Activated CD8-positive, alpha-beta T cell treated with anti-CD3 and anti-CD28 coated beads for 36 hours (primary cell): ENCODE results near the gene PLCB4. TPM values are rescaled to one million over a fixed set of nuclear protein-coding genes. Genes with fewer than 3 reads are reported as not detected.

Experiments
- ATAC-seq: fragments of 200-7000 bp; cut with Tn5 transposase; one replicate; pipeline ENCODE4 v1.10.0; 2021; ENCODE audit warnings: mild to moderate bottlenecking, moderate library complexity
- CTCF ChIA-PET: fragments of 350-600 bp; sonication (Branson Sonifier 250); formaldehyde crosslinking; loops from one replicate; lab custom pipeline; 2021; ENCODE audit warnings: antibody characterized with exemption; lab: Charles Lee
- POLR2A ChIA-PET: fragments of 350-600 bp; sonication (Branson Sonifier 250); formaldehyde crosslinking; loops from one replicate; lab custom pipeline; 2021; ENCODE audit warnings: antibody characterized with exemption; lab: Charles Lee
- DNase-seq: peaks from one replicate; pipeline ENCODE4 v3.0.0-alpha.2; 2020
- H3K27ac Mint-ChIP-seq: one replicate; pipeline ENCODE4 v1.8.0; 2021; ENCODE audit warnings: mild to moderate bottlenecking, mixed read lengths
- H3K27me3 Mint-ChIP-seq: one replicate; pipeline ENCODE4 v1.8.0; 2021; ENCODE audit warnings: mixed read lengths
- H3K36me3 Mint-ChIP-seq: one replicate; pipeline ENCODE4 v1.8.0; 2021; ENCODE audit warnings: low read depth, mixed read lengths
- H3K4me1 Mint-ChIP-seq: one replicate; pipeline ENCODE4 v1.8.0; 2021; ENCODE audit warnings: low read depth, mixed read lengths
- H3K4me3 Mint-ChIP-seq: one replicate; pipeline ENCODE4 v1.8.0; 2021; ENCODE audit warnings: mild to moderate bottlenecking, moderate library complexity, mixed read lengths
- H3K9me3 Mint-ChIP-seq: one replicate; pipeline ENCODE4 v1.8.0; 2021; ENCODE audit warnings: mixed read lengths
- CTCF ChIP-seq: fragments of 200-600 bp; IDR thresholded peaks from one replicate; pipeline ENCODE4 v1.8.0; 2022; ENCODE audit warnings: antibody characterized with exemption, mild to moderate bottlenecking
- intact Hi-C: fragments of 100-400 bp; cut with micrococcal nuclease; formaldehyde crosslinking; loops from one replicate; pipeline ENCODE4 v1.10.0; 2022
- total RNA-seq, 2 experiments: library from RNA; stranded (reverse); gene quantifications; one replicate each; pipeline ENCODE4 v1.2.3, GENCODE V29; 2021

Gene PLCB4
- total RNA-seq, 2 experiments from 2014 or later: not detected

GRCh38 chr20:9359561-9360308 is 290.8 kb downstream of the PLCB4 start:
- Mint-ChIP-seq H3K36me3 (no peaks in the 10 kb centered on the region), H3K4me3 (no peak overlapping the region), H3K9me3 (no peaks in the 10 kb centered on the region), H3K27me3 (peaks cover 1% of the 10 kb centered on the region), H3K4me1 (no peaks in the 10 kb centered on the region), H3K27ac (no peak overlapping the region)
- CTCF ChIA-PET: interaction anchor here (1.8 kb wide), 1 partner anchor 14 kb away, joined by 5 read pairs; no protein-coding TSS in a partner anchor
- intact Hi-C loops: no loop called here
- TF ChIP-seq CTCF: no peak
- ATAC-seq: no peak
- POLR2A ChIA-PET: no interaction called here
- peak; percentile 6 for DNase-seq

- Mint-ChIP-seq H3K27ac (no peak overlapping the region), H3K27me3 (peaks cover 1% of the 10 kb centered on the region), H3K4me1 (no peaks in the 10 kb centered on the region), H3K9me3 (no peaks in the 10 kb centered on the region), H3K4me3 (no peak overlapping the region), H3K36me3 (no peaks in the 10 kb centered on the region)
- intact Hi-C loops: no loop called here
- POLR2A ChIA-PET: no interaction called here
- TF ChIP-seq CTCF: no peak
- DNase-seq (no peak), ATAC-seq (no peak)
- CTCF ChIA-PET: interaction anchor here (1.8 kb wide), 1 partner anchor 14 kb away, joined by 5 read pairs; no protein-coding TSS in a partner anchor
These were observed 291.5 kb downstream of the PLCB4 start for GRCh38 chr20:9360431-9360830.

- TF ChIP-seq CTCF: no peak
- no peak for DNase-seq
- Mint-ChIP-seq H3K36me3 (no peaks in the 10 kb centered on the region), H3K27me3 (no peaks in the 10 kb centered on the region), H3K4me1 (no peaks in the 10 kb centered on the region), H3K9me3 (no peaks in the 10 kb centered on the region), H3K27ac (no peak overlapping the region), H3K4me3 (no peak overlapping the region)
- intact Hi-C loops: no loop called here
- CTCF ChIA-PET: interaction anchor here (0.6 kb wide), 1 partner anchor 666 kb away, joined by 3 read pairs; no protein-coding TSS in a partner anchor
- no peak for ATAC-seq
- POLR2A ChIA-PET: no interaction called here
These were observed 294.8 kb downstream of the PLCB4 start for GRCh38 chr20:9363673-9364072.

- ChIA-PET POLR2A (no interaction called here), CTCF (no interaction called here)
- no peak for DNase-seq
- Mint-ChIP-seq H3K36me3 (no peaks in the 10 kb centered on the region), H3K9me3 (no peaks in the 10 kb centered on the region), H3K27me3 (no peaks in the 10 kb centered on the region), H3K4me3 (no peak overlapping the region), H3K27ac (no peak overlapping the region), H3K4me1 (no peaks in the 10 kb centered on the region)
- no peak for TF ChIP-seq CTCF
- no peak for ATAC-seq
- intact Hi-C loops: no loop called here
These were observed 298.4 kb downstream of the PLCB4 start for GRCh38 chr20:9367328-9367727.

GRCh38 chr20:9367746-9368145 is 298.9 kb downstream of the PLCB4 start:
- H3K4me1 Mint-ChIP-seq: no peaks in the 10 kb centered on the region
- H3K36me3 Mint-ChIP-seq: no peaks in the 10 kb centered on the region
- no peaks in the 10 kb centered on the region for H3K27me3 Mint-ChIP-seq
- DNase-seq (no peak), ATAC-seq (no peak)
- no peaks in the 10 kb centered on the region for H3K9me3 Mint-ChIP-seq
- H3K4me3 Mint-ChIP-seq: no peak overlapping the region
- TF ChIP-seq CTCF: no peak
- POLR2A ChIA-PET: no interaction called here
- intact Hi-C loops: no loop called here
- CTCF ChIA-PET: no interaction called here
- H3K27ac Mint-ChIP-seq: no peak overlapping the region
